Gastroesophageal sphincter (tissue), 4 donors: ENCODE data around the gene CCDC188. TPM values are rescaled to one million over a fixed set of nuclear protein-coding genes. Genes with fewer than 3 reads are reported as not detected.

ENCODE experiments used
- ATAC-seq: fragments of 150-250 bp; one replicate; pipeline ENCODE4 v1.9.1; 2016; ENCODE audit warnings: mild to moderate bottlenecking, moderate library complexity
- H3K27ac ChIP-seq, 4 donors: fragments of 200-600 bp; sonication (generic) in 3 of 4; 1 replicate in 3 of 4; 2 replicates in 1 of 4; pipeline ENCODE4 v1.5.1; 2016 to 2019
- H3K27me3 ChIP-seq: fragments of 200-600 bp; sonication (generic); one replicate; pipeline ENCODE4 v1.5.1; 2019
- H3K36me3 ChIP-seq, 2 donors: fragments of 200-600 bp; sonication (generic); one replicate each; pipeline ENCODE4 v1.5.1; 2019; ENCODE audit warnings: control low read depth in 1 of 2
- H3K4me1 ChIP-seq, 3 donors: fragments of 200-600 bp; sonication (generic); 1 replicate in 2 of 3; 2 replicates in 1 of 3; pipeline ENCODE4 v1.5.1; 2016 to 2019; ENCODE audit warnings: control low read depth in 2 of 3
- H3K4me3 ChIP-seq, 2 donors: fragments of 200-600 bp; sonication (generic); one replicate each; pipeline ENCODE4 v1.5.1; 2019; ENCODE audit warnings: mild to moderate bottlenecking in 1 of 2, moderate library complexity in 1 of 2
- H3K9me3 ChIP-seq, 3 donors: fragments of 200-600 bp; sonication (generic); one replicate each; pipeline ENCODE4 v1.5.1; 2017 to 2019; ENCODE audit warnings: control low read depth in 2 of 3
- EP300 ChIP-seq: sonication (generic); formaldehyde crosslinking; IDR thresholded peaks from one replicate; pipeline ENCODE4 v1.6.1; 2017; ENCODE audit warnings: antibody characterized with exemption, mild to moderate bottlenecking
- POLR2A ChIP-seq, 2 donors: fragments of 450-650 bp; IDR thresholded peaks; one replicate each; pipeline ENCODE4 v1.6.1; 2017; ENCODE audit warnings: antibody characterized with exemption in 2 of 2, mild to moderate bottlenecking in 2 of 2, moderate library complexity in 1 of 2
- POLR2AphosphoS5 ChIP-seq: sonication (generic); formaldehyde crosslinking; IDR thresholded peaks from one replicate; pipeline ENCODE4 v1.6.1; 2017; ENCODE audit warnings: antibody characterized with exemption
- WGBS, 2 donors: methylation state at CpG; one replicate each; pipeline ENCODE4 v1.1.5; 2018; ENCODE audit warnings: low coverage in 1 of 2; 5-methylcytosine and 5-hydroxymethylcytosine counted together
- total RNA-seq, 4 donors: library from RNA; depleted of rRNA; stranded (reverse); fragments of >200 nt; gene quantifications; one replicate each; pipeline ENCODE4 v1.1.0, GENCODE V29; 2016
- TF ChIP-seq, protein P1 (sequence below), 4 experiments: fragments of 200-600 bp in 2 of 4; fragments of 450-650 bp in 2 of 4; sonication (generic) in 1 of 4; IDR thresholded peaks; one replicate each; pipeline ENCODE4 v1.5.1; 2017 to 2019; ENCODE audit warnings: antibody characterized with exemption in 4 of 4, mild to moderate bottlenecking in 2 of 4, moderate library complexity in 2 of 4

The CCDC188 gene
- total RNA-seq, 4 donors from 2014 or later = not detected

DNA sequence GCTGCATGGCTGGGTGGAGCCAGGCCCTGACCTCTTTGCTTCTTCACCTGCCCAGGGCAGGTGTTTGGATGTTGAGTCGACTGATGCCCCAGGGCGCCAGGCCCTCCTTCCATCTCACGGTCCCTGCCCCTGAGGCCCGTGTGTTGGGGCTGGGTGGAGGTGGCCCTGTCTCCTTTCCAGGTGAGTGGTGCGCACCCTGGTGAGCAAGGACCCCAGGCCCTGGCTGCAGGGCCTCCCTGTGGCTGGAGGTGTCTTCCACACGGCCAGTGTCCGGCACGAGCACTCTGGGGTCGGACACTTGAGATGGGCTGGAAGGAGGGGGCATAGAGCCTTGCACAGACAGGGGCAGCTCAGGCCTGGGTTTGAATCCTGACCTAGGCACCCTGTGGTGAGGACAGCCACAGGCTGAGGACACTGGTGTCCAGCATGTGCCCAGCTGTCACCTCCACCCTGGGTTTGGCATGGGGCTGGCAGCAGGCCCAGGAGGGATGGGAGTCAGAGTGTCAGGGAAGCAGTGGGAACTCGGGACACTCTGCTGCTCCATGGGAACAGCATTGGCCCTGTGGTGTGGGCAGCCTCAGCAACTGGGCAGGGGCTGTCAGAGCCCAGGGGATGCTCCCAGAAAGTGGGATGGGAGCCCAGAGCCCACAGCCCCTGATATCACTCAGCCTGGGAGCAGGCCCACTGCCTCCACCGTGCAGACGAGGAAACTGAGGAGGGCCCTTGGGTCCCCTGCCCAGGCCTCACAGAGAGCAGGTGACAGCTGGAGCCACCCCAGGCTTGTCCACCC is 37.1 kb upstream of the CCDC188 start:
- Histone ChIP-seq H3K4me3 (no peak overlapping the region), H3K9me3 (no peaks in the 10 kb centered on the region), H3K36me3 (no peaks in the 10 kb centered on the region), H3K27ac (no peak overlapping the region), H3K4me1 (no peaks in the 10 kb centered on the region), H3K27me3 (peaks cover 14% of the 10 kb centered on the region)
- WGBS, 2 donors = no CpG with 5 or more reads among the region's 12 CpGs
- TF ChIP-seq POLR2A (IDR thresholded peaks at IDR 0.05) (no peak), EP300 (no peak), POLR2AphosphoS5 (no peak)
- TF ChIP-seq, protein P1, sequence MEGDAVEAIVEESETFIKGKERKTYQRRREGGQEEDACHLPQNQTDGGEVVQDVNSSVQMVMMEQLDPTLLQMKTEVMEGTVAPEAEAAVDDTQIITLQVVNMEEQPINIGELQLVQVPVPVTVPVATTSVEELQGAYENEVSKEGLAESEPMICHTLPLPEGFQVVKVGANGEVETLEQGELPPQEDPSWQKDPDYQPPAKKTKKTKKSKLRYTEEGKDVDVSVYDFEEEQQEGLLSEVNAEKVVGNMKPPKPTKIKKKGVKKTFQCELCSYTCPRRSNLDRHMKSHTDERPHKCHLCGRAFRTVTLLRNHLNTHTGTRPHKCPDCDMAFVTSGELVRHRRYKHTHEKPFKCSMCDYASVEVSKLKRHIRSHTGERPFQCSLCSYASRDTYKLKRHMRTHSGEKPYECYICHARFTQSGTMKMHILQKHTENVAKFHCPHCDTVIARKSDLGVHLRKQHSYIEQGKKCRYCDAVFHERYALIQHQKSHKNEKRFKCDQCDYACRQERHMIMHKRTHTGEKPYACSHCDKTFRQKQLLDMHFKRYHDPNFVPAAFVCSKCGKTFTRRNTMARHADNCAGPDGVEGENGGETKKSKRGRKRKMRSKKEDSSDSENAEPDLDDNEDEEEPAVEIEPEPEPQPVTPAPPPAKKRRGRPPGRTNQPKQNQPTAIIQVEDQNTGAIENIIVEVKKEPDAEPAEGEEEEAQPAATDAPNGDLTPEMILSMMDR (IDR thresholded peaks at IDR 0.05) = no peak
- ATAC-seq = no peak

DNA sequence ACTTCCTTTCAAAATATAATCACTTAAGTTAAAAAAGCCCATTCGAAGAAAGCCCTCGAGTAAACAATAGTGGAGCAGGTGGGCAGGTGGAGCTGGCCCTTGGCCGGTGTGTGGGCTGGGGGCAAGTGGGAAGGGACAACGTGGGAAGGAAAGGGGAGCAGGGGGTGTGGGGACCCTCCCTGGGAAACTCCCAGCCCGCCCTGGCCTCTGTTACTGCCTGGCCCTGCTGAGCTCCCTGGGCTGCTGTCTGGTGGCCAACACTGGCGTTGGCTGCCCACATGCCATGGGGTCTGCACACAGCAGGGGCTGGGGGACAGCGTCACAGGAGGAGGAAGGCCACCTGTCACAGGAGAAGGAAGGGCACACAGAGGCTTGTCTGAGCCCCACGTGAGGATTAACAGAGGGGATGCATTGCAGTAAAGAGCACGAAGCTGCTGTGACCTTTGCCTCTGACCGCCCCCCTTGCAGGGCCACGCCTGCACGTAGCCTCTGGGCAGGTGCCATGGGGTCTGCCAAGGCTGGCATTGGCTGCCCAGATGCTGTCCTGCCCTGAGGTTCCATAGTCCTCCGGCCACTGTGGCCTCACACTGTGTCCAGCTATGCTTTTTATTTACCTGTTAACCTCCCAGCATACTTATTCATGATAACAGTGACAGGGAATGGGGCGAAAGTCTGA is 36.2 kb upstream of the CCDC188 start:
- Histone ChIP-seq H3K4me3 (no peak overlapping the region), H3K27me3 (peaks cover 14% of the 10 kb centered on the region), H3K4me1 (no peaks in the 10 kb centered on the region), H3K36me3 (no peaks in the 10 kb centered on the region), H3K9me3 (no peaks in the 10 kb centered on the region), H3K27ac (no peak overlapping the region)
- TF ChIP-seq, protein P1 (IDR thresholded peaks at IDR 0.05) = no peak
- TF ChIP-seq POLR2AphosphoS5 (no peak), EP300 (no peak), POLR2A (IDR thresholded peaks at IDR 0.05) (no peak)
- no peak for ATAC-seq
- WGBS, 2 donors = 50 to 57% methylated on average over 2 to 8 of the region's 14 CpGs

DNA sequence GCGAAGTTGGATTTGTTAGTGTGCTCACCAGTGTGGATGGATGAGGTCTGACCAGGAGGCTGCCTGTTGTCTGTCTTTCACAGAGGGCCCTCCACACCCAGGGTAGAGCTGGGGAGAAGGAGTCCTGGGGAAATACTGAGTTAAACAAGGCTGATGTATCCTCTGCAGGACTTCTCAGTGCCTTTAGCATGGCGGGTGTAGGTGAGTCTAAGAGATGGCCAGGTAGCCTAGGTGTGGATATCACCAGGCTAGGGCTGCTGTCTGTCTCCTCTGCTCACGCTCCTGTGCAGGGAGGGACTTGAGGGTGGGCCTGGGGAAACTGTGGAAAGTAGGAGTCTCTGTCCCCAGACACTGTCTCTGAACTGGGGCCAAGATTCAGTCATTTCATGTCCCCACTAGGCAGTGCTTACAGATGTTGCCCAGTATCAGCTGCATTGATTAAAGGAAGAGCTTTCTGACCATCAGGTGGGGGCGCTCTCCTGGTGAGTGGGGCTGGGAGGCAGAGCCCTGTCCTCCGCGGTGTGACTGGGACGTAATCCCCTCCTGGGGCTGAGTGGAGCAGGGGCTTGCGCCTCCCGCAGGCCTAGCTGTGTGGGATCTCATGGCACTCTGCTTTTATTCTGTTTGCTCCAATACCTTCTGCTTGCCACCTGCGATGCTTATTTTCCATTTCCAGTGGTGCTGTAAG is 35.5 kb upstream of the CCDC188 start:
- H3K4me1 ChIP-seq = no peaks in the 10 kb centered on the region
- no peaks in the 10 kb centered on the region for H3K36me3 ChIP-seq
- TF ChIP-seq EP300 (no peak), POLR2AphosphoS5 (no peak), POLR2A (IDR thresholded peaks at IDR 0.05) (no peak)
- TF ChIP-seq, protein P1 (IDR thresholded peaks at IDR 0.05) = no peak
- no peaks in the 10 kb centered on the region for H3K9me3 ChIP-seq
- H3K4me3 ChIP-seq = no peak overlapping the region
- no peak overlapping the region for H3K27ac ChIP-seq
- ATAC-seq = no peak
- H3K27me3 ChIP-seq = peaks cover 14% of the 10 kb centered on the region
- WGBS, 2 donors = 67 to 100% methylated on average over 2 to 8 of the region's 10 CpGs

DNA sequence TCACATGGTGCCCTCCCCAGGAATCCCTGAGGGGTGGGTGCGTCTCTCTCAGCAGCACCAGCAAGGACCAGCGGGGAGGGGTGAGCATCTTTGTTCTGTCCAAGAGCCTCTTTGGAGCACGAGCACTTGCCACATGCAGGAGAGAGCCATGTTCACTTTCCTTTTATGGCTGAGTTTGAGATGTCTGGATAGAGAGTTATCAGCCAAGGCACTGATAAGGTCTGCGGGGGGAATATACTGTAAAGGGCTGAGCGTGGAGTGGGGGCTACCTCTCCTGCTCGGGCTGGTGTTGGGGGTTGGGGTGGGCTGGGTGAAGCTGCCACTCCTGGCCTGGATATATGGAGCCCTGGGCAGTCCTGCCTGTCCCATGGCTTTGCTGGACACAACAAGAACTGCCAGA is 34.9 kb upstream of the CCDC188 start:
- 77% methylated on average over 2 of the region's 6 CpGs; no CpG with 5 or more reads in 1 of the 2 donors for WGBS, 2 donors
- Histone ChIP-seq H3K27me3 (peaks cover 14% of the 10 kb centered on the region), H3K27ac (no peak overlapping the region), H3K36me3 (no peaks in the 10 kb centered on the region), H3K4me1 (no peaks in the 10 kb centered on the region), H3K4me3 (no peak overlapping the region), H3K9me3 (no peaks in the 10 kb centered on the region)
- TF ChIP-seq, protein P1 (IDR thresholded peaks at IDR 0.05) = no peak
- TF ChIP-seq POLR2AphosphoS5 = no peak
- TF ChIP-seq POLR2A (IDR thresholded peaks at IDR 0.05) = no peak
- ATAC-seq = no peak
